Measurements from ENCODE around the gene NUMB.

DNA sequence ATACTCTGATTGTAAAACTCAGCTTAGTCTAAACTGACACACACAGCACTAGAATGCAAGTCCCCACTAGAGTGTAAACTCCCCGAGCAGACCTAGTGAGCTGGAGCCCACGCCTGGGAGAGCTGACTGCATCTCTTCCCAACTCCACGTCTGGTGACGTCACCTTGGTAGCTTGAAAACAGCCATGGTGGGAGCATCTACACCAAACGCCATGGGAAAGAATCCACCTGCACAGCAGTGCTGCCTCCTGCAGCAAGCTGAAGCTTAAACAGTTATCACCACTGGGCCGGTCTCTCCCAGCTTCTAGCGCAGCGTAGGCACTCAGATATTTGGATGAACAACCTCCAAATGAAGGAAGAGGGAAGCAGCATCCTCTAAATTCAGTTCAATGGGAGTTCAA lies 225.4 kb downstream of the NUMB start:
- TF ChIP-seq, protein P1, sequence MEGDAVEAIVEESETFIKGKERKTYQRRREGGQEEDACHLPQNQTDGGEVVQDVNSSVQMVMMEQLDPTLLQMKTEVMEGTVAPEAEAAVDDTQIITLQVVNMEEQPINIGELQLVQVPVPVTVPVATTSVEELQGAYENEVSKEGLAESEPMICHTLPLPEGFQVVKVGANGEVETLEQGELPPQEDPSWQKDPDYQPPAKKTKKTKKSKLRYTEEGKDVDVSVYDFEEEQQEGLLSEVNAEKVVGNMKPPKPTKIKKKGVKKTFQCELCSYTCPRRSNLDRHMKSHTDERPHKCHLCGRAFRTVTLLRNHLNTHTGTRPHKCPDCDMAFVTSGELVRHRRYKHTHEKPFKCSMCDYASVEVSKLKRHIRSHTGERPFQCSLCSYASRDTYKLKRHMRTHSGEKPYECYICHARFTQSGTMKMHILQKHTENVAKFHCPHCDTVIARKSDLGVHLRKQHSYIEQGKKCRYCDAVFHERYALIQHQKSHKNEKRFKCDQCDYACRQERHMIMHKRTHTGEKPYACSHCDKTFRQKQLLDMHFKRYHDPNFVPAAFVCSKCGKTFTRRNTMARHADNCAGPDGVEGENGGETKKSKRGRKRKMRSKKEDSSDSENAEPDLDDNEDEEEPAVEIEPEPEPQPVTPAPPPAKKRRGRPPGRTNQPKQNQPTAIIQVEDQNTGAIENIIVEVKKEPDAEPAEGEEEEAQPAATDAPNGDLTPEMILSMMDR (IDR thresholded peaks at IDR 0.05): no peak
- TF ChIP-seq TEAD4 (CRISPR knock-in tag; IDR thresholded peaks at IDR 0.05): no peak

Measured in WTC11 (cell line).